Measurements from ENCODE around the gene RRAGD. TPM values are rescaled to one million over a fixed set of nuclear protein-coding genes. Genes with fewer than 3 reads are reported as not detected.

The RRAGD gene
- total RNA-seq, 4 donors from 2014 or later = 31.6 to 55.9 (median 37.9) TPM

DNA sequence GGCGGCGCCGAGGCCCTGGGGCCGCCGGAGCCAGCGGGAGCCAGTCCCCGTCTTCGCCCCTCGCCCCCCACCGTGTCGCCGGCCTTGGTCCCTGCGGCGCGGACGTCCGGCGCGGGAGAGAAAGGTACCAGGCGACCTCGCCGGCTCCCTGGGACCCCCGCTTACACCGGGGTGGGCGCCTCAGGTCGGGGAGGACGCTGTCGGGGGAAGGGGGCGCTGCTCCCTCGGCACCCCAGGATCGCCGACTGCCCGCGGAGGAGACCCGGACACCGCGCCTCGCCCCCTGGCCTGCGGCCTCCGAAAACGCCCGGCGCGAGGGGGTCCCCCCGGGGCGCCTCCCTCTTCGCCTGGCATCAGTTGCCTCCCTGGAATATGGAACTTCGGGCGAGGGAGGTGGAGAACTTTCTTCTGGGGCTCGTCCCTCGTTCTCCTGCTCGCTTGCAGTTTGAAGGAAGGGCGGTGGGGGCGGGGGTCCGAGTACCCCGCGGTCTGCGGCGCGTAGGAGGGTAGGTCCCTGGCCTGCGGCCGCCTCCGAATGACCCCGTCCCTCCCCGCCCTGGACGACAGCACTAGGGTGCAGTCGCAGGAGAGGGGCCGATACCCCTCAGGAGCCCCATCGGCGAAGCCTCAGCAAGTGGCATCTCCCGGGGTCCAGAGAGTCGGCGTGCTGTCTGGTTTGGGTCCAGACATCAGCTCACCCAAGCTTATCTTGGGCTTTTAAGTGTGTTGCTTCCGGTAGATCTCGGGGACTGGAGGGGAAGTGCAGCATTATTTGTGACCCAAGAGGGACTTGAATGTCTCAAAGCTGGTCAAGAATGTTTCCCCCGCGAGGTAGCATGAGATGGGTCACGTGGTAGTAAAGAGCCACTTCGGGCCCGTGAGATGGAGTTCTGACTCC is 21.4 kb upstream of the RRAGD start:
- no peak for TF ChIP-seq CTCF (IDR thresholded peaks at IDR 0.05; ENCODE audit: low read depth)

GRCh38 chr6:89432875-89433251 is 20.8 kb upstream of the RRAGD start, which contains the start of gene ANKRD6:
TSS of gene ANKRD6 (plus strand) at chr6:89433152. CDS start at chr6:89566977, 133,825 bp downstream.
- TF ChIP-seq CTCF (IDR thresholded peaks at IDR 0.05; ENCODE audit: low read depth) = no peak

DNA sequence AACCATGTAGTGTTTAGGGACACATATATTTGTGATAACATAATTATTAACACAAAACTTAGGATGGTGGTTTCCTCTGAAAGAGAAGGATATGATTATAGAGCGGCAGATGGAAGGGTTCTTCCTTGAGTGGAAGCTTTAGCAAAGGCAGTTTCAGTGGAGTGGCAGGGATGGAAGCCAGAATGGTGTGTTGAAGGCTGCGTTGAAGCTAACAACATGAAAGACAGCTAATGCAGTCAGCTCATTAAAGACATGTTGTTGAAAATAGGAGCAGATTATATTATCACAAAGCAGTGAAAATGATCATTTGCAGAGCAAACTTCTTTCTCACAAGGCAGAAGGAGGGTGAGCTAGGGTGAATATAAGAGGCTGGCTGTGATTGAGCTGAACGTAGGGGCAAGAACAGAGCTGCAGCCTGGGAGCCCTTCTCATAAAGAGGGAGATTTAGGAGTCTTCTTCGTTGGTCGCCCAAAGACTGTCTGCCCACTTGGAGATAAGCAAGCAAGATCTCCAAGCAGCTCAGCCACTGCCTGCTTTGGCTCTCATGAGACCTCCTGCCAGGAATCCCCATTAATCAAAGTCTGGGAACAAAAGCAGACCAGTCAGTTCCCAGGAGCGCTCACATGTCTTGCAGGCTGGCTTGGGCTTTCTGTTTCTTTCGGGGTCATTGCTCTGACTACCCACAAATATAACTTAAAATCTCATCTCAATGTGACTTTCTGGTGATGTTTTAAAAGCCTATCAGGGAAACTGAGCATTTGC is 18.3 kb upstream of the RRAGD start:
- no peak for TF ChIP-seq CTCF (IDR thresholded peaks at IDR 0.05; ENCODE audit: low read depth)

GRCh38 chr6:89416796-89417195 is 4.7 kb upstream of the RRAGD start:
- no peak for TF ChIP-seq CTCF (IDR thresholded peaks at IDR 0.05; ENCODE audit: low read depth)

DNA sequence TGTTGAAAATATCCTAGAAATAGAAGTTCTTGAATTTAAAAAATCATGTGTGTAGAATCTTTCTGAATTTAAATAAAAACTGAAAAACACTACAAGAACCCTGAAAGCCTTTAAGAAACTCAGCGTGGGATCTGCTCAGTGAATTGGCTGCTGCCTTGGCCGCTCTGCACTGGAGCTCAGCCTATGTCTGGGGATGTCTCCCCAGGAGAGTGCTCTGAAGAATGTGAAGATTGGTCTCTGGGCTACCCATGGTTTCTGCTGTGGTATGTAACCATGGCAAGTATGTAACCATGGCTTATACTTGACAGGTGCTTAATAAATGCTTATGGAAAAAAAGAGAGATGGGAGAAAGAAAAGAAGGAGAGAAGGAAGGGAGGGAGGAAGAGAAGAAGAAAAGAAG is 3.1 kb upstream of the RRAGD start:
- TF ChIP-seq CTCF (IDR thresholded peaks at IDR 0.05; ENCODE audit: low read depth) = no peak

DNA sequence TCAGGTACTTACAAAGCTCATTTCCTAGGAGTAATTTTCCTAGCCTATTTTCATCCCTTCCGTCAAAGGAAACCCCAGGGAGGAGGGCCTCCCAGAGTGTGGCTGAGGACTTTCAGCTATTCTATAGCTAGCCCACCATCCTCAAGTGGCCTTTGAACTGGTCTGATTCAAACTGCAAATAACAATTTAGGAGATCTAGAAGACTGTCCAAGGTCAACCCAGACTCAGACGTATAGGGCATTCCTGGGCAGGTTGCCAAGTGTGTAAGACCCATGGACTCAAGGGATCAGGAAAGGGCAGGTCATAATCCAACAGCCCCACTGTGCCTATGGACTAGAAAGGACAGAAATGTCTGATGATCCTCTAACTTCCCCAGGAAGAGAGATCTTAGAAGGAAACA is 2.1 kb upstream of the RRAGD start:
- TF ChIP-seq CTCF (IDR thresholded peaks at IDR 0.05; ENCODE audit: low read depth) = no peak

- no peak for TF ChIP-seq CTCF (IDR thresholded peaks at IDR 0.05; ENCODE audit: low read depth)
These were observed 930 bp upstream of the RRAGD start for GRCh38 chr6:89413006-89413400.

All from subcutaneous adipose tissue (tissue), 4 donors.